Small intestine (tissue), 7 donors: Measurements from ENCODE around the gene HBA2. TPM values are rescaled to one million over a fixed set of nuclear protein-coding genes. Genes with fewer than 3 reads are reported as not detected.
"Not testable (repeated sequence)": the region's sequence is repeated elsewhere in the genome, so short reads cannot be mapped to it uniquely, and the experiment has no call there.

ENCODE experiments used
- DNase-seq, 2 donors: peaks; one replicate each; pipeline versions ENCODE4 v3.0.0 to v3.0.0-alpha.2; 2013
- FAIRE-seq: peaks from 2 replicates; lab custom pipeline; 2012; peaks lifted over from hg19 to GRCh38; lab: Jason Lieb, UNC
- H3K27ac ChIP-seq, 3 donors: one replicate each; pipeline ENCODE4 v1.5.1; 2013; ENCODE audit warnings: low read length in 2 of 3, mild to moderate bottlenecking in 2 of 3, control low read depth in 1 of 3, inconsistent platforms in 1 of 3, low read depth in 1 of 3, moderate library complexity in 1 of 3
- H3K27me3 ChIP-seq, 3 donors: one replicate each; pipeline ENCODE4 v1.6.1; 2013; ENCODE audit warnings: low read length in 3 of 3, inconsistent platforms in 1 of 3; ENCODE audit not compliant: control insufficient read depth in 3 of 3, insufficient read depth in 3 of 3
- H3K36me3 ChIP-seq, 3 donors: one replicate each; pipeline ENCODE4 v1.6.1; 2013; ENCODE audit warnings: low read length in 3 of 3, inconsistent platforms in 1 of 3, low read depth in 1 of 3, mild to moderate bottlenecking in 1 of 3, moderate library complexity in 1 of 3; ENCODE audit not compliant: control insufficient read depth in 3 of 3, insufficient read depth in 2 of 3
- H3K4me1 ChIP-seq, 3 donors: one replicate each; pipeline ENCODE4 v1.6.1; 2013; ENCODE audit warnings: low read length in 2 of 3, inconsistent platforms in 1 of 3, low read depth in 1 of 3, mild to moderate bottlenecking in 1 of 3, moderate library complexity in 1 of 3; ENCODE audit not compliant: control insufficient read depth in 3 of 3, insufficient read depth in 2 of 3
- H3K4me3 ChIP-seq, 3 donors: one replicate each; pipeline ENCODE4 v1.5.1; 2013; ENCODE audit warnings: low read length in 3 of 3, control low read depth in 1 of 3, inconsistent platforms in 1 of 3, low read depth in 1 of 3, mild to moderate bottlenecking in 1 of 3, moderate library complexity in 1 of 3
- H3K9me3 ChIP-seq, 2 donors: one replicate each; pipeline ENCODE4 v1.6.1; 2013; ENCODE audit warnings: low read depth in 1 of 2, low read length in 1 of 2; ENCODE audit not compliant: control insufficient read depth in 2 of 2, insufficient read depth in 1 of 2
- WGBS, 3 donors: extraction: QIAGEN DNeasy Blood & Tissue Kit; methylation state at CpG; one replicate each; pipeline ENCODE4 v1.1.7; 2013; 5-methylcytosine and 5-hydroxymethylcytosine counted together
- polyA plus RNA-seq, 4 donors: library from polyadenylated mRNA; stranded (reverse) in 3 of 4; unstranded in 1 of 4; fragments of 200-250 nt in 3 of 4; fragments of 120-200 nt in 1 of 4; gene quantifications; one replicate each; pipeline versions ENCODE4 v1.2.1 to v1.2.3, GENCODE V29; 2013
- donor health status: healthy with polysubstance abuse.
- donor health status: control.
- donor health status: control.
- donor health status: Bipolar disorder and iron deficiency.
- donor health status: healthy.

Gene HBA2
- polyA plus RNA-seq, 4 donors = 3.2 to 515 (median 10.7) TPM; not detected in 1

GRCh38 chr16:160242-160641 lies 12.4 kb upstream of the HBA2 start:
- 71 to 80% (median 80%) methylated on average over 14 to 20 of the region's 20 CpGs for WGBS, 3 donors
- H3K4me3 ChIP-seq, H3K36me3 ChIP-seq, FAIRE-seq, H3K27ac ChIP-seq, H3K4me1 ChIP-seq, DNase-seq, H3K9me3 ChIP-seq: not testable (repeated sequence)
- H3K27me3 ChIP-seq = peaks cover 0 to 32% (median 6%) of the 10 kb centered on the region in 3 donors

GRCh38 chr16:160691-161190 lies 11.9 kb upstream of the HBA2 start:
- H3K9me3 ChIP-seq = no peaks in the 10 kb centered on the region
- H3K36me3 ChIP-seq = no peaks in the 10 kb centered on the region
- no peak overlapping the region for H3K27ac ChIP-seq
- peaks cover 0 to 33% (median 11%) of the 10 kb centered on the region in 3 donors for H3K27me3 ChIP-seq
- FAIRE-seq (no peak), DNase-seq (no peak)
- peaks cover 0 to 6% (median under 1%) of the 10 kb centered on the region in 3 donors for H3K4me1 ChIP-seq
- no peak overlapping the region for H3K4me3 ChIP-seq
- WGBS, 3 donors = 56 to 69% (median 65%) methylated on average over 11 to 18 of the region's 18 CpGs

DNA sequence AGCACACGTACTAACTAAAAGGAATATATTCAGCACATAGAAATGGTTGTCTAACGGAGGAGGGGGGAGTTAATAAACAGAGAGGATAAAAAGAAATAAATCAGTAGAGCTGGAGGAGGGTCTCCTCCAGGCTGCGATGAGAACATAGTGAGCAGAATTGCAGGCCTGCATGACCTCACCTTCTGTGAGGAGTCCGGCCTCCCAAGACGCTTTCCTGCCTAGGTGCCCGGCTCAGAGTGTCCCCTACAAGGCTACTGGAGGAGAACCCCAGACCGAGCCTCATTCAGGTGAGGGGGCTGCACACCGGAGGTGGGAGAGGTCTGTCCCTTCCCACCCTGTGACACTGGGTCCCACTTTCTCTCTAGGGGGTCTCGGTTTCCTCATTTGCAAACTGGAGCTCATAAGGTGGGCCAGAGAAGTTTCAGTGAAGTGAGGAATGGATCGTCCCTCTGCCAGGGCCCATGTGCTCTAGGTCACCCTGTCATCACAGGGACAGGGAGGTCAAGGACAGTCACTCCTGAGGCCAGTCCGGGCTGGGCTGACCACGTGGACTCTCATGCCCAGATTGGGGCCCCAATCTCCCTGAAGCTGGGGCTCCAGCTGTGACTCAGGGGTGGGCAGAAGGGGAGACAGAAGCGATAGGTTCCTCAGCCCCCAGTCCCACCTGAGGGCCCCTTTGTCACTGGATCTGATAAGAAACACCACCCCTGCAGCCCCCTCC lies 10.2 kb upstream of the HBA2 start:
- DNase-seq = no peak

GRCh38 chr16:163139-163538 lies 9.5 kb upstream of the HBA2 start:
- H3K4me3 ChIP-seq, H3K27ac ChIP-seq, H3K4me1 ChIP-seq, H3K36me3 ChIP-seq, DNase-seq, FAIRE-seq, H3K9me3 ChIP-seq: not testable (repeated sequence)
- 79 to 83% (median 81%) methylated on average over 9 to 10 of the region's 10 CpGs for WGBS, 3 donors
- H3K27me3 ChIP-seq = peaks cover 5 to 44% (median 23%) of the 10 kb centered on the region in 3 donors

More for the DNA sequence above, 10.2 kb upstream of the HBA2 start:
- H3K27me3 ChIP-seq = peaks cover 5 to 37% (median 20%) of the 10 kb centered on the region in 3 donors
- no peak for FAIRE-seq
- WGBS, 3 donors = 75 to 86% (median 84%) methylated on average over 12 to 13 of the region's 13 CpGs
- no peaks in the 10 kb centered on the region for H3K9me3 ChIP-seq
- no peaks in the 10 kb centered on the region for H3K36me3 ChIP-seq
- peaks cover 0 to 6% (median 3%) of the 10 kb centered on the region in 3 donors for H3K4me1 ChIP-seq
- no peak overlapping the region for H3K4me3 ChIP-seq
- H3K27ac ChIP-seq = no peak overlapping the region

DNA sequence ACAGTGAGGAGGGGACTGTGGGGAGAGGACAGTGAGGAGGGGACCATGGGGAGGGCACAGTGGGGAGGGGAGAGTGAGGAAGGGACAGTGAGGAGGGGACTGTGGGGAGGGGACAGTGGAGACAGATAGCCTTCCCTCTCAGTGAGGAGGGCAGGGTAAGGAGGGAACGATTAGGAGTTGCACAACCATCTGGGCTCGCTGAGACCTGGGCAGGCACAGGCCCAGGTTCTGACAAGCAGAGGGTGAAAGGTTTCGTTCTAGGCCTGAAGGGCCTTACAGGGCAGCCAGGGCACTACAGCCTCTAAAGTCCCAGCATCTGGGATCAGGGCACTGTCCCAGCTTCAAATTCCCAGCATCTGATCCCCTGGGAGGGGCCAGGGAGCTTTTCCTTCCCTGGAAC lies 9.0 kb upstream of the HBA2 start:
- H3K27me3 ChIP-seq = peaks cover 5 to 49% (median 24%) of the 10 kb centered on the region in 3 donors

DNA sequence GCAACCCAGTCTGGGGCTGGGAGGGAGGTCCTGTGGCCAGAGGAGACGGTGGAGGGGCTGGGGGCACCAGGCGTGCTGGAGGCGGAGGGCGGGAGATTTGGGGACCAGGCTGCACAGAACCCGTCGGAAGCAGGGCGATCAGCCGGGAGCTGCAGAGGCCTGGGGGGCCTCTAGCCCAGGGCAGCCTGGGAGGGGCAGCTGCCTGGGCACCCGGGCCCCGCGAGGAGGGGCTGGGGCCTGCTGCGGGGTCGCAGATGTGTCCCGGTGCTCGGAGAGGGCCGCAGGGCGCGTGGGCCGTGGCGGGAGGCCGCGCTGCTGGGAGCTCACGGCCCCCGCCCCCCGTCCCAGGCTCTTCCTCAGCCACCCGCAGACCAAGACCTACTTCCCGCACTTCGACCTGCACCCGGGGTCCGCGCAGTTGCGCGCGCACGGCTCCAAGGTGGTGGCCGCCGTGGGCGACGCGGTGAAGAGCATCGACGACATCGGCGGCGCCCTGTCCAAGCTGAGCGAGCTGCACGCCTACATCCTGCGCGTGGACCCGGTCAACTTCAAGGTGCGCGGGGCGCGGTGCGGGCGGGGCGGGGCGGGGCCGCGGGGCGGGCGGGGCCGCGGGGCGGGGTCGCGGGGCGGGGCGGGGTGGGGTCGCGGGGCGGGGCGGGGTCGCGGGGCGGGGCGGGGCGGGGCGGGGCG lies 8.4 kb upstream of the HBA2 start:
- WGBS, 3 donors = 1% methylated on average over 30 of the region's 80 CpGs; no CpG with 5 or more reads in 2 of the 3 donors
- FAIRE-seq, DNase-seq, H3K4me3 ChIP-seq, H3K27ac ChIP-seq, H3K4me1 ChIP-seq, H3K9me3 ChIP-seq, H3K36me3 ChIP-seq: not testable (repeated sequence)
- H3K27me3 ChIP-seq = peaks cover 5 to 53% (median 28%) of the 10 kb centered on the region in 3 donors

More for the DNA sequence above, 9.0 kb upstream of the HBA2 start:
- H3K4me3 ChIP-seq, FAIRE-seq, H3K27ac ChIP-seq, H3K9me3 ChIP-seq, H3K4me1 ChIP-seq, H3K36me3 ChIP-seq, DNase-seq: not testable (repeated sequence)
- 0 to 25% methylated on average over 1 to 2 of the region's 3 CpGs; no CpG with 5 or more reads in 1 of the 3 donors for WGBS, 3 donors

GRCh38 chr16:164827-165538 lies 7.7 kb upstream of the HBA2 start:
- WGBS, 3 donors = 4 to 12% (median 6%) methylated on average over 30 to 52 of the region's 77 CpGs
- Histone ChIP-seq H3K36me3 (no peaks in the 10 kb centered on the region), H3K4me3 (no peak overlapping the region), H3K27ac (no peak overlapping the region), H3K27me3 (peaks cover 5 to 52% (median 31%) of the 10 kb centered on the region in 3 donors), H3K9me3 (no peaks in the 10 kb centered on the region), H3K4me1 (peaks cover 0 to 6% (median 3%) of the 10 kb centered on the region in 3 donors)
- FAIRE-seq = no peak
- DNase-seq = no peak
